ENCODE data around the gene GMDS. TPM values are rescaled to one million over a fixed set of nuclear protein-coding genes. Genes with fewer than 3 reads are reported as not detected.

GMDS gene
- total RNA-seq, 1 donor from 2014 or later, result 30.1 TPM

- CTCF ChIA-PET, result no interaction called here
- H3K36me3 Mint-ChIP-seq (ENCODE audit: low read depth), result no peaks in the 10 kb centered on the region
- H3K4me1 Mint-ChIP-seq, result peaks cover 5% of the 10 kb centered on the region
- H3K4me3 Mint-ChIP-seq, result no peak overlapping the region
- DNase-seq, result no peak
- H3K27ac Mint-ChIP-seq, result no peak overlapping the region
- no peak for TF ChIP-seq CTCF (IDR thresholded peaks at IDR 0.05)
- H3K27me3 Mint-ChIP-seq, result no peaks in the 10 kb centered on the region
- POLR2A ChIA-PET, result no interaction called here
- H3K9me3 Mint-ChIP-seq, result no peaks in the 10 kb centered on the region
- no peak for ATAC-seq (ENCODE audit: low read depth)
- intact Hi-C loops (cut with micrococcal nuclease), result no loop called here
These were observed 58.9 kb downstream of the GMDS start for GRCh38 chr6:2186516-2186915.

- H3K36me3 Mint-ChIP-seq (ENCODE audit: low read depth), result no peaks in the 10 kb centered on the region
- intact Hi-C loops (cut with micrococcal nuclease), result no loop called here
- H3K9me3 Mint-ChIP-seq, result no peaks in the 10 kb centered on the region
- no peak overlapping the region for H3K4me3 Mint-ChIP-seq
- H3K27me3 Mint-ChIP-seq, result no peaks in the 10 kb centered on the region
- H3K4me1 Mint-ChIP-seq, result peaks cover 5% of the 10 kb centered on the region
- ChIA-PET CTCF (no interaction called here), POLR2A (no interaction called here)
- no peak for TF ChIP-seq CTCF (IDR thresholded peaks at IDR 0.05)
- ATAC-seq (ENCODE audit: low read depth) (no peak), DNase-seq (no peak)
- no peak overlapping the region for H3K27ac Mint-ChIP-seq
These were observed 59.9 kb downstream of the GMDS start for GRCh38 chr6:2185466-2185865.

- H3K27me3 Mint-ChIP-seq, result no peaks in the 10 kb centered on the region
- H3K36me3 Mint-ChIP-seq (ENCODE audit: low read depth), result no peaks in the 10 kb centered on the region
- DNase-seq (no peak), ATAC-seq (ENCODE audit: low read depth) (no peak)
- no peak for TF ChIP-seq CTCF (IDR thresholded peaks at IDR 0.05)
- H3K27ac Mint-ChIP-seq, result no peak overlapping the region
- H3K4me1 Mint-ChIP-seq, result peaks cover 5% of the 10 kb centered on the region
- POLR2A ChIA-PET, result no interaction called here
- H3K4me3 Mint-ChIP-seq, result no peak overlapping the region
- H3K9me3 Mint-ChIP-seq, result no peaks in the 10 kb centered on the region
- intact Hi-C loops (cut with micrococcal nuclease), result no loop called here
- CTCF ChIA-PET, result no interaction called here
These were observed 60.5 kb downstream of the GMDS start for GRCh38 chr6:2184700-2185455.

- Mint-ChIP-seq H3K9me3 (no peaks in the 10 kb centered on the region), H3K27me3 (no peaks in the 10 kb centered on the region), H3K4me3 (no peak overlapping the region), H3K36me3 (ENCODE audit: low read depth) (no peaks in the 10 kb centered on the region), H3K27ac (no peak overlapping the region), H3K4me1 (peaks cover 5% of the 10 kb centered on the region)
- intact Hi-C loops (cut with micrococcal nuclease), result no loop called here
- no peak for TF ChIP-seq CTCF (IDR thresholded peaks at IDR 0.05)
- POLR2A ChIA-PET, result no interaction called here
- ATAC-seq (ENCODE audit: low read depth) (no peak), DNase-seq (no peak)
- CTCF ChIA-PET, result no interaction called here
These were observed 61.7 kb downstream of the GMDS start for GRCh38 chr6:2183752-2184151.

- intact Hi-C loops (cut with micrococcal nuclease), result no loop called here
- ChIA-PET CTCF (no interaction called here), POLR2A (no interaction called here)
- Mint-ChIP-seq H3K27ac (no peak overlapping the region), H3K9me3 (peaks cover 3% of the 10 kb centered on the region), H3K4me1 (peaks cover 5% of the 10 kb centered on the region), H3K4me3 (no peak overlapping the region), H3K36me3 (ENCODE audit: low read depth) (no peaks in the 10 kb centered on the region), H3K27me3 (no peaks in the 10 kb centered on the region)
- ATAC-seq (ENCODE audit: low read depth), result no peak
- no peak for DNase-seq
- no peak for TF ChIP-seq CTCF (IDR thresholded peaks at IDR 0.05)
These were observed 62.2 kb downstream of the GMDS start for GRCh38 chr6:2183246-2183645.
